MCF 10A (cell line): ENCODE data around the gene CDC45. TPM values are rescaled to one million over a fixed set of nuclear protein-coding genes. Genes with fewer than 3 reads are reported as not detected.
"Not testable (repeated sequence)": the region's sequence is repeated elsewhere in the genome, so short reads cannot be mapped to it uniquely, and the experiment has no call there.

Experiments used
- BruUV-seq: library from RNA; stranded (reverse); fragments of 400-500 nt; replicated peaks from 2 replicates; lab custom pipeline; 2021; lab: Mats Ljungman, UMichigan
- CTCF ChIA-PET: fragments of 300-600 bp; sonication (Branson Sonifier 250); formaldehyde crosslinking; extraction: SDS; loops from one replicate; lab custom pipeline; 2021; ENCODE audit warnings: antibody characterized with exemption, inconsistent platforms; lab: Yijun Ruan, JAX
- POLR2A ChIA-PET: fragments of 300-600, 350-650 bp; sonication (Branson Sonifier 250); formaldehyde crosslinking; extraction: SDS; loops from one replicate; lab custom pipeline; 2020; ENCODE audit warnings: antibody characterized with exemption, inconsistent platforms; lab: Yijun Ruan, JAX
- DNase-seq: peaks from one replicate; pipeline ENCODE4 v3.0.0-alpha.2; 2018; ENCODE audit not compliant: unreplicated experiment
- H3K27ac Mint-ChIP-seq: one replicate; pipeline ENCODE4 v1.8.0; 2022; ENCODE audit warnings: mild to moderate bottlenecking, low read depth, mixed read lengths; ENCODE audit not compliant: unreplicated experiment
- H3K27me3 Mint-ChIP-seq: one replicate; pipeline ENCODE4 v1.8.0; 2022; ENCODE audit warnings: mixed read lengths; ENCODE audit not compliant: insufficient read depth, unreplicated experiment
- H3K36me3 Mint-ChIP-seq: one replicate; pipeline ENCODE4 v1.8.0; 2022; ENCODE audit warnings: mild to moderate bottlenecking, moderate library complexity, mixed read lengths; ENCODE audit not compliant: insufficient read depth, unreplicated experiment
- H3K4me1 Mint-ChIP-seq: one replicate; pipeline ENCODE4 v1.8.0; 2022; ENCODE audit warnings: mixed read lengths; ENCODE audit not compliant: insufficient read depth, unreplicated experiment
- H3K4me3 Mint-ChIP-seq: one replicate; pipeline ENCODE4 v1.8.0; 2022; ENCODE audit warnings: mild to moderate bottlenecking, moderate library complexity, mixed read lengths; ENCODE audit not compliant: unreplicated experiment
- H3K9me3 Mint-ChIP-seq: one replicate; pipeline ENCODE4 v1.8.0; 2022; ENCODE audit warnings: mixed read lengths; ENCODE audit not compliant: unreplicated experiment
- CTCF ChIP-seq: fragments of 200-600 bp; IDR thresholded peaks from one replicate; pipeline ENCODE4 v1.8.0; 2022; ENCODE audit warnings: antibody characterized with exemption, mild to moderate bottlenecking; ENCODE audit not compliant: unreplicated experiment
- intact Hi-C: fragments of 100-400 bp; cut with micrococcal nuclease; formaldehyde crosslinking; loops from 2 replicates; pipeline ENCODE4 v1.14.1; 2022
- total RNA-seq: library from RNA; stranded (reverse); gene quantifications from 2 replicates; pipeline ENCODE4 v1.2.3, GENCODE V29; 2022

The CDC45 gene
- total RNA-seq, 1 experiment from 2014 or later = 18.6 TPM

- intact Hi-C loops = no loop called here
- no peak for DNase-seq
- BruUV-seq = no TSS peak
- ChIA-PET POLR2A (interaction anchor here (0.6 kb wide), 1 partner anchor 83 kb away, joined by 3 read pairs; no protein-coding TSS in a partner anchor), CTCF (no interaction called here)
- Mint-ChIP-seq H3K9me3 (no peaks in the 10 kb centered on the region), H3K27ac (no peak overlapping the region), H3K4me3 (no peak overlapping the region), H3K36me3 (no peaks in the 10 kb centered on the region), H3K27me3 (no peaks in the 10 kb centered on the region), H3K4me1 (no peaks in the 10 kb centered on the region)
- no peak for TF ChIP-seq CTCF
These were observed 47.6 kb downstream of the CDC45 start for GRCh38 chr22:19527321-19527721.

- BruUV-seq = no TSS peak
- TF ChIP-seq CTCF = no peak
- CTCF ChIA-PET = no interaction called here
- Mint-ChIP-seq H3K4me3 (no peak overlapping the region), H3K27ac (no peak overlapping the region), H3K9me3 (no peaks in the 10 kb centered on the region), H3K27me3 (peaks cover 6% of the 10 kb centered on the region), H3K4me1 (no peaks in the 10 kb centered on the region), H3K36me3 (no peaks in the 10 kb centered on the region)
- intact Hi-C loops = no loop called here
- POLR2A ChIA-PET = no interaction called here
- peak; percentile 24 for DNase-seq
These were observed 48.2 kb downstream of the CDC45 start for GRCh38 chr22:19527861-19528417.

GRCh38 chr22:19529811-19530210 is 50.1 kb downstream of the CDC45 start:
- Mint-ChIP-seq H3K4me3 (no peak overlapping the region), H3K9me3 (no peaks in the 10 kb centered on the region), H3K27ac (no peak overlapping the region), H3K27me3 (peaks cover 10% of the 10 kb centered on the region), H3K36me3 (no peaks in the 10 kb centered on the region), H3K4me1 (no peaks in the 10 kb centered on the region)
- BruUV-seq = no TSS peak
- DNase-seq = no peak
- ChIA-PET POLR2A (no interaction called here), CTCF (no interaction called here)
- intact Hi-C loops = no loop called here
- TF ChIP-seq CTCF = no peak

- no peaks in the 10 kb centered on the region for H3K9me3 Mint-ChIP-seq
- POLR2A ChIA-PET = no interaction called here
- BruUV-seq = no TSS peak
- H3K36me3 Mint-ChIP-seq = no peaks in the 10 kb centered on the region
- TF ChIP-seq CTCF = no peak
- no peak overlapping the region for H3K27ac Mint-ChIP-seq
- no peak for DNase-seq
- H3K4me3 Mint-ChIP-seq = no peak overlapping the region
- CTCF ChIA-PET = interaction anchor here (0.7 kb wide), 1 partner anchor 482 kb away, joined by 3 read pairs; no protein-coding TSS in a partner anchor
- H3K27me3 Mint-ChIP-seq = peaks cover 10% of the 10 kb centered on the region
- intact Hi-C loops = no loop called here
- no peaks in the 10 kb centered on the region for H3K4me1 Mint-ChIP-seq
These were observed 51.0 kb downstream of the CDC45 start for GRCh38 chr22:19530751-19531150.

GRCh38 chr22:19531327-19531726 is 51.6 kb downstream of the CDC45 start:
- H3K36me3 Mint-ChIP-seq, H3K4me1 Mint-ChIP-seq, H3K27ac Mint-ChIP-seq, BruUV-seq, H3K9me3 Mint-ChIP-seq, POLR2A ChIA-PET, H3K4me3 Mint-ChIP-seq, intact Hi-C loops, CTCF ChIA-PET, DNase-seq: not testable (repeated sequence)
- H3K27me3 Mint-ChIP-seq = peaks cover 10% of the 10 kb centered on the region
